ENCODE measurements around the gene GPRC5A. TPM values are rescaled to one million over a fixed set of nuclear protein-coding genes. Genes with fewer than 3 reads are reported as not detected.

GPRC5A gene
- total and polyA plus RNA-seq, 2 experiments from 2014 or later, result 0.16 to 0.38 TPM

DNA sequence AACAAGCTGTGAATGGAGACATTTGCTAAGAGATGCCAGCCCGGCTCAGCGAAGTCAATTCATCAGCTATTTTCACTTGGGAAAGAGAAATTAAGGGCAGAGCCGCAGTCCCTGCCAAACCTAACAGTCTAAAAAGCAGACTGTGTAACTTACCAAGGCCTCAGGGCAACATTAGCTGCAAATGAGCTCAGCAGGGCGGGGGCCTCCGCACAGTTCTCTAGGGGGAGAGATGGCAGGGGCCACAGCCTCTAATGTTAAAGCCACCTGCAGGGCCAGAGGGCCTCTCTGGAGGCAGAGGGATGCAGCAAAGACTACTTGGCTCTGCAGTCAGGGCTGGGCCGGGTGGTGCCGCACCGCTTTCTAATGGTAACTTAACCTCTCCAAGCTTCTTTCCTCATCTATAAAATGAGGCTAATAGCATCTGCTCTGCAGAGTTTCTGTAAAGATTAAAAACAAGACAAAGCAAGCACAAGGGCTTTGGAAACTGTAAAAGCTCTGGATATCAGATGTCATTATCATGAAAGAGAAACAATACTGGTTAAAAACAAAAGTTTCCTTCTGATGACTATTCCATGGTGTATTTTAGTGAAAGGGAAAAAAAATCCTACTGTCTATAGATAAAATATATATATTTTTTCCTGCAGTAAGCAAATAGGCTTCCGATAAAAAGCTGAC lies 13.4 kb upstream of the GPRC5A start:
- no peak overlapping the region for H3K4me3 Mint-ChIP-seq
- Histone ChIP-seq H2AFZ (no peak overlapping the region), H3K36me3 (ENCODE audit: insufficient read depth) (no peaks in the 10 kb centered on the region), H3K27me3 (ENCODE audit: insufficient read depth) (no peaks in the 10 kb centered on the region), H3K4me2 (no peak overlapping the region), H4K20me1 (replicated peaks; ENCODE audit: insufficient read depth) (no peaks in the 10 kb centered on the region), H3K79me2 (replicated peaks; ENCODE audit: insufficient read depth) (no peaks in the 10 kb centered on the region), H3F3A (replicated peaks; ENCODE audit: low read depth) (no peaks in the 10 kb centered on the region), H3K9me2 (ENCODE audit: insufficient read depth) (no peaks in the 10 kb centered on the region), H3K4me3 (no peak overlapping the region), H3K27ac (ENCODE audit: low read depth) (no peak overlapping the region), H3K4me1 (ENCODE audit: insufficient read depth) (peaks cover 8% of the 10 kb centered on the region)
- ATAC-seq, result no peak
- no peak for DNase-seq (ENCODE audit: low spot score)
- TF ChIP-seq, protein P1, sequence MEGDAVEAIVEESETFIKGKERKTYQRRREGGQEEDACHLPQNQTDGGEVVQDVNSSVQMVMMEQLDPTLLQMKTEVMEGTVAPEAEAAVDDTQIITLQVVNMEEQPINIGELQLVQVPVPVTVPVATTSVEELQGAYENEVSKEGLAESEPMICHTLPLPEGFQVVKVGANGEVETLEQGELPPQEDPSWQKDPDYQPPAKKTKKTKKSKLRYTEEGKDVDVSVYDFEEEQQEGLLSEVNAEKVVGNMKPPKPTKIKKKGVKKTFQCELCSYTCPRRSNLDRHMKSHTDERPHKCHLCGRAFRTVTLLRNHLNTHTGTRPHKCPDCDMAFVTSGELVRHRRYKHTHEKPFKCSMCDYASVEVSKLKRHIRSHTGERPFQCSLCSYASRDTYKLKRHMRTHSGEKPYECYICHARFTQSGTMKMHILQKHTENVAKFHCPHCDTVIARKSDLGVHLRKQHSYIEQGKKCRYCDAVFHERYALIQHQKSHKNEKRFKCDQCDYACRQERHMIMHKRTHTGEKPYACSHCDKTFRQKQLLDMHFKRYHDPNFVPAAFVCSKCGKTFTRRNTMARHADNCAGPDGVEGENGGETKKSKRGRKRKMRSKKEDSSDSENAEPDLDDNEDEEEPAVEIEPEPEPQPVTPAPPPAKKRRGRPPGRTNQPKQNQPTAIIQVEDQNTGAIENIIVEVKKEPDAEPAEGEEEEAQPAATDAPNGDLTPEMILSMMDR (conservative IDR thresholded peaks at IDR 0.05; ENCODE audit: low read depth in 2 of 2), result no peak
- no peak for TF ChIP-seq ZNF114 (CRISPR knock-in tag; IDR thresholded peaks at IDR 0.05)
- TF ChIP-seq JUNB (IDR thresholded peaks at IDR 0.05; ENCODE audit: unreplicated experiment), result no peak
- peaks cover 11% of the 10 kb centered on the region for H3K4me1 Mint-ChIP-seq
- H3K27ac Mint-ChIP-seq, result no peak overlapping the region
- H3K36me3 Mint-ChIP-seq (ENCODE audit: low read depth), result peaks cover 4% of the 10 kb centered on the region; the same call in 1 of the 3 replicates
- no peaks in the 10 kb centered on the region for H3K9me3 Mint-ChIP-seq
- peaks cover 11% of the 10 kb centered on the region for H3K27me3 Mint-ChIP-seq (ENCODE audit: insufficient read depth, low read depth, poor library complexity)

DNA sequence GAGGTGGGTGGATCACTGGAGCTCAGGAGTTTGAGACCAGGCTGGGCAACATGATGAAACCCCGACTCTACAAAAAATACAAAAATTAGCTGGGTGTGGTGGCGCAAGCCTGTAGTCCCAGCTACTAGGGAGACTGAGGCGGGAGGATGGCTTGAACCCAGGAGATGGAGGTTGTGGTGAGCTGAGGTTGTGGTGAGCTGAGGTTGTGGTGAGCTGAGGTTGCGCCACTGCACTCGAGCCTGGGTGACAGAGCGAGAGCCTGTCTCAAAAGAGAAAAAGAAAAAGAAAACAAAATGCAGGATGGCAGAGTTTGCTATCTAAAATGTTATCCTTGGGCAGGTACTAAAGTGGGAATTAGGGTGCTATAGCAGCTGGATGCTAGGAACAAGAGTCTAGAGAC lies 10.8 kb upstream of the GPRC5A start:
- H3K36me3 Mint-ChIP-seq (ENCODE audit: low read depth), result no peaks in the 10 kb centered on the region
- H3K27me3 ChIP-seq (ENCODE audit: insufficient read depth), result peaks cover 10% of the 10 kb centered on the region
- no peaks in the 10 kb centered on the region for H3K9me2 ChIP-seq (ENCODE audit: insufficient read depth)
- ATAC-seq (no peak), DNase-seq (ENCODE audit: low spot score) (no peak)
- H3K9me3 Mint-ChIP-seq, result no peaks in the 10 kb centered on the region
- H3K4me2 ChIP-seq, result no peak overlapping the region
- H3K79me2 ChIP-seq (replicated peaks; ENCODE audit: insufficient read depth), result no peaks in the 10 kb centered on the region
- H3K4me1 Mint-ChIP-seq, result peaks cover 6% of the 10 kb centered on the region
- no peak overlapping the region for H3K27ac ChIP-seq (ENCODE audit: low read depth)
- H3K4me3 Mint-ChIP-seq, result no peak overlapping the region
- no peaks in the 10 kb centered on the region for H3K36me3 ChIP-seq (ENCODE audit: insufficient read depth)
- H3K27ac Mint-ChIP-seq, result no peak overlapping the region
- H4K20me1 ChIP-seq (replicated peaks; ENCODE audit: insufficient read depth), result no peaks in the 10 kb centered on the region
- H2AFZ ChIP-seq, result no peak overlapping the region
- H3K27me3 Mint-ChIP-seq (ENCODE audit: insufficient read depth, low read depth, poor library complexity), result peaks cover 17% of the 10 kb centered on the region
- no peaks in the 10 kb centered on the region for H3F3A ChIP-seq (replicated peaks; ENCODE audit: low read depth)
- H3K4me3 ChIP-seq, result no peak overlapping the region
- H3K4me1 ChIP-seq (ENCODE audit: insufficient read depth), result peaks cover 6% of the 10 kb centered on the region; the same call in 1 of the 2 replicates
- TF ChIP-seq ETS1 (IDR thresholded peaks at IDR 0.05) (no peak), NANOG (IDR thresholded peaks at IDR 0.05; ENCODE audit: borderline replicate concordance) (no peak), EZH2 (IDR thresholded peaks at IDR 0.05; ENCODE audit: low read depth, unreplicated experiment) (no peak), JUNB (IDR thresholded peaks at IDR 0.05; ENCODE audit: unreplicated experiment) (no peak), ZNF331 (CRISPR knock-in tag; IDR thresholded peaks at IDR 0.05; ENCODE audit: low read depth) (no peak), ZNF114 (CRISPR knock-in tag; IDR thresholded peaks at IDR 0.05) (no peak)
- TF ChIP-seq, protein P1 (conservative IDR thresholded peaks at IDR 0.05; ENCODE audit: low read depth in 2 of 2), result no peak
- TF ChIP-seq, protein P2, sequence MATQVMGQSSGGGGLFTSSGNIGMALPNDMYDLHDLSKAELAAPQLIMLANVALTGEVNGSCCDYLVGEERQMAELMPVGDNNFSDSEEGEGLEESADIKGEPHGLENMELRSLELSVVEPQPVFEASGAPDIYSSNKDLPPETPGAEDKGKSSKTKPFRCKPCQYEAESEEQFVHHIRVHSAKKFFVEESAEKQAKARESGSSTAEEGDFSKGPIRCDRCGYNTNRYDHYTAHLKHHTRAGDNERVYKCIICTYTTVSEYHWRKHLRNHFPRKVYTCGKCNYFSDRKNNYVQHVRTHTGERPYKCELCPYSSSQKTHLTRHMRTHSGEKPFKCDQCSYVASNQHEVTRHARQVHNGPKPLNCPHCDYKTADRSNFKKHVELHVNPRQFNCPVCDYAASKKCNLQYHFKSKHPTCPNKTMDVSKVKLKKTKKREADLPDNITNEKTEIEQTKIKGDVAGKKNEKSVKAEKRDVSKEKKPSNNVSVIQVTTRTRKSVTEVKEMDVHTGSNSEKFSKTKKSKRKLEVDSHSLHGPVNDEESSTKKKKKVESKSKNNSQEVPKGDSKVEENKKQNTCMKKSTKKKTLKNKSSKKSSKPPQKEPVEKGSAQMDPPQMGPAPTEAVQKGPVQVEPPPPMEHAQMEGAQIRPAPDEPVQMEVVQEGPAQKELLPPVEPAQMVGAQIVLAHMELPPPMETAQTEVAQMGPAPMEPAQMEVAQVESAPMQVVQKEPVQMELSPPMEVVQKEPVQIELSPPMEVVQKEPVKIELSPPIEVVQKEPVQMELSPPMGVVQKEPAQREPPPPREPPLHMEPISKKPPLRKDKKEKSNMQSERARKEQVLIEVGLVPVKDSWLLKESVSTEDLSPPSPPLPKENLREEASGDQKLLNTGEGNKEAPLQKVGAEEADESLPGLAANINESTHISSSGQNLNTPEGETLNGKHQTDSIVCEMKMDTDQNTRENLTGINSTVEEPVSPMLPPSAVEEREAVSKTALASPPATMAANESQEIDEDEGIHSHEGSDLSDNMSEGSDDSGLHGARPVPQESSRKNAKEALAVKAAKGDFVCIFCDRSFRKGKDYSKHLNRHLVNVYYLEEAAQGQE (IDR thresholded peaks at IDR 0.05; ENCODE audit: unreplicated experiment), result no peak

Data from GM23338 (cell line).